ENCODE data around the gene OGFOD3. TPM values are rescaled to one million over a fixed set of nuclear protein-coding genes. Genes with fewer than 3 reads are reported as not detected.

OGFOD3 gene
- total and polyA plus RNA-seq, 2 experiments from 2014 or later: 9.6 to 24.6 TPM

GRCh38 chr17:82397449-82398335 lies 20.7 kb downstream of the OGFOD3 start (continued):
- no peak for TF ChIP-seq ZNF462 (CRISPR knock-in tag; IDR thresholded peaks at IDR 0.05)
- TF ChIP-seq POLR2AphosphoS5 (IDR thresholded peaks at IDR 0.05; ENCODE audit: low read depth): no peak
- TF ChIP-seq EZH2phosphoT487 (IDR thresholded peaks at IDR 0.05; ENCODE audit: unreplicated experiment): no peak
- no peak for TF ChIP-seq ZNF114 (CRISPR knock-in tag; IDR thresholded peaks at IDR 0.05)

- peaks cover 2% of the 10 kb centered on the region; the same call in 2 of the 3 replicates for H3K36me3 Mint-ChIP-seq (ENCODE audit: low read depth)
- Histone ChIP-seq H3K27me3 (ENCODE audit: insufficient read depth) (no peaks in the 10 kb centered on the region), H2AFZ (no peak overlapping the region), H3K79me2 (replicated peaks; ENCODE audit: insufficient read depth) (no peaks in the 10 kb centered on the region), H3K4me1 (ENCODE audit: insufficient read depth) (no peaks in the 10 kb centered on the region), H3K4me3 (no peak overlapping the region), H3K36me3 (ENCODE audit: insufficient read depth) (no peaks in the 10 kb centered on the region), H4K20me1 (replicated peaks; ENCODE audit: insufficient read depth) (no peaks in the 10 kb centered on the region; the same call in 1 of the 2 replicates), H3K27ac (ENCODE audit: low read depth) (no peak overlapping the region), H3K9me2 (ENCODE audit: insufficient read depth) (no peaks in the 10 kb centered on the region), H3F3A (replicated peaks; ENCODE audit: low read depth) (0 out of 2 replicates have a peak, but pooled peaks cover 2% of the 10 kb centered on the region), H3K4me2 (no peak overlapping the region)
- DNase-seq (ENCODE audit: low spot score) (no peak), ATAC-seq (no peak)
- no peak overlapping the region for H3K27ac Mint-ChIP-seq
- no peaks in the 10 kb centered on the region for H3K4me1 Mint-ChIP-seq
- peaks cover 11% of the 10 kb centered on the region for H3K27me3 Mint-ChIP-seq (ENCODE audit: insufficient read depth, low read depth, poor library complexity)
- no peaks in the 10 kb centered on the region for H3K9me3 Mint-ChIP-seq
- no peak overlapping the region for H3K4me3 Mint-ChIP-seq
- no peak for TF ChIP-seq EZH2 (IDR thresholded peaks at IDR 0.05; ENCODE audit: low read depth, unreplicated experiment)
- no peak for TF ChIP-seq REST (IDR thresholded peaks at IDR 0.05; ENCODE audit: unreplicated experiment)
- TF ChIP-seq CREB1 (CRISPR knock-in tag; IDR thresholded peaks at IDR 0.05; ENCODE audit: low read depth): no peak
- TF ChIP-seq ZNF331 (CRISPR knock-in tag; IDR thresholded peaks at IDR 0.05; ENCODE audit: low read depth): no peak
- TF ChIP-seq STAT1 (IDR thresholded peaks at IDR 0.05; ENCODE audit: unreplicated experiment): no peak
- no peak for TF ChIP-seq CTCF (conservative IDR thresholded peaks at IDR 0.05; ENCODE audit: low read depth in 2 of 2)
Observed at GRCh38 chr17:82396601-82397435, 21.6 kb downstream of the OGFOD3 start.
